ENCODE measurements around the gene KLC1. TPM values are rescaled to one million over a fixed set of nuclear protein-coding genes. Genes with fewer than 3 reads are reported as not detected.

The KLC1 gene
- total and polyA plus RNA-seq, 2 of the 13 experiments (the other 11 are each of a cell fraction or from before 2014, with no cell fraction given): 53.2 to 63.5 TPM

DNA sequence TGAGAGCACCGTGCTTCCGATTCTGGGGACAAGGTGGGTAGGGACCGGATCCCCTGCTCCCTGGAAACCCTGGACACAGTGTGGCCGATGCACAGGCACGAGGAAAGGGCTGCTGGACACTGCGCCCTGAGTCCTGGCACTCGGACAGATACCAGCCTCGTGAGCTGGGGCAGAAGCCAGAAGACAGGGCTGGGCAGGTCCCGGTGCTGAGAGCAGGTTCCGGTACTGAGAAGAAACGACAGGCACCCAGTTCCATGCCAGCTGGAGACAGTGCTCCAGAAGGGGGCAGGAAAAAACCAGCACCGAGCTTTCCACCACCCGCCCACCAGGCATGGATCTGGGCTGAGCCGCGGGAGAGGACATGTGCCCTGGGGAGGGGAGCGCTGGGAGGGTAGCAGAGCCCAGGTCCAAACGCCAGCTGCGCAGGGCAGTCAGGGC, 79.8 kb downstream of the KLC1 start (continued):
- TF ChIP-seq ARID4A (CRISPR knock-in tag; IDR thresholded peaks at IDR 0.05; ENCODE audit: borderline replicate concordance) (0 out of 2 replicates have a peak, but pooled peaks have one; percentile 20), AGO2 (optimal IDR thresholded peaks at IDR 0.05; ENCODE audit: low read depth, low read length) (peak; percentile 49)

DNA sequence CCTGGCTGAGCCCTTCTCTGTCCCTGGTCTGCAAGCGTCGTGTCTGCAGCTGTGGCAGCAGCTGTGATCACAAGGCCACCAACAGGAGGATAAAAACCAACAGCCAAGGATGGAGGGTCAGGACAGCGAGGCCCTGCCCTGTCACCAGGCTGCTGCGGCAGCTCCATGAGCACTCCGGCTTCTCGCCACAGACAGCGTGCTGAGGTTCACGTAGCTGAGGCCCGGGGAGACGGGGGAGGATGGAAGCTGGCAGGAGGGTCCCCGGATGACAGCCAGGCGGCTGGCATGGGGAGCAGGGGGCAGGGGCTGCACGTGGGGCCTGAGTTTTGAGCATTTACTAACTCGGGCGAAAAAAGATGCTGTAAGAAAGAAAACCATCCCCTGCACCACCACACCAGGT, 80.8 kb downstream of the KLC1 start:
- TF ChIP-seq AGO2 (optimal IDR thresholded peaks at IDR 0.05; ENCODE audit: low read depth, low read length) (peak; percentile 74), ZNF343 (CRISPR knock-in tag; IDR thresholded peaks at IDR 0.05) (no peak)
- Histone ChIP-seq H4K20me1 (ENCODE audit: insufficient read depth, low read length) (no peaks in the 10 kb centered on the region), H3K9ac (ENCODE audit: insufficient read depth, low read depth, low read length) (no peak overlapping the region), H3K4me3 (replicated peaks in 1 of 3; ENCODE audit: insufficient read depth in 1 of 3, low read depth in 2 of 3, low read length in 3 of 3) (no peak overlapping the region), H3K36me3 (replicated peaks in 1 of 2; ENCODE audit: control insufficient read depth in 1 of 2, insufficient read depth in 2 of 2, low read length in 2 of 2) (peaks cover 7 to 34% of the 10 kb centered on the region in 2 experiments; a peak in 3 of 5 replicates), H2AFZ (ENCODE audit: low read length) (no peak overlapping the region), H3K4me2 (ENCODE audit: low read depth, low read length) (no peak overlapping the region), H3K79me2 (ENCODE audit: insufficient read depth, low read length) (peaks cover 6% of the 10 kb centered on the region), H3K4me1 (ENCODE audit: insufficient read depth, low read length) (peaks cover 16% of the 10 kb centered on the region), H3K27me3 (ENCODE audit: control insufficient read depth in 1 of 2, insufficient read depth in 2 of 2, low read length in 2 of 2) (no peaks in the 10 kb centered on the region; a peak in 1 of 5 replicates), H3K9me3 (ENCODE audit: low read length) (no peaks in the 10 kb centered on the region), H3K27ac (ENCODE audit: extremely low read length, insufficient read depth, low read length) (no peak overlapping the region)
- CTCF ChIA-PET (ENCODE audit: low intra/inter-chr PET ratio, low total read pairs): no interaction called here
- ATAC-seq: no peak
- no peak for FAIRE-seq
- no peak for DNase-seq (ENCODE audit: low spot score)
- intact Hi-C loops (cut with micrococcal nuclease; ENCODE audit: unreplicated experiment): no loop called here
- in situ Hi-C loops (cut with HindIII; ENCODE audit: extremely low pct_ligation_motif_present, low pct_unique_long_range_greater_than_20kb): no loop called here
- BruUV-seq (replicated peaks): no TSS peak
- 94% methylated on average over 13 of the region's 15 CpGs for WGBS (ENCODE audit: low lambda C conversion rate)
- POLR2A ChIA-PET: no interaction called here

Data from HepG2 (cell line).